ENCODE measurements around the gene DNASE1L3.

DNASE1L3 gene

GRCh38 chr3:58167431-58168351 is 43.1 kb downstream of the DNASE1L3 start:
- POLR2A ChIA-PET, result interaction anchor here (0.6 kb wide), 1 partner anchor 104 kb away, joined by 3 read pairs; no protein-coding TSS in a partner anchor
- peak; percentile 82 for DNase-seq (ENCODE audit: extremely low spot score)
- CTCF ChIA-PET, result interaction anchor here (0.6 to 2.1 kb wide), 10 partner anchors 10 to 439 kb away, joined by 3 to 14 read pairs (median 3); no protein-coding TSS in a partner anchor
- no peak for TF ChIP-seq SUZ12 (IDR thresholded peaks at IDR 0.05)
- TF ChIP-seq FOXA1 (IDR thresholded peaks at IDR 0.05), result no peak
- TF ChIP-seq HDGF (IDR thresholded peaks at IDR 0.05; ENCODE audit: borderline replicate concordance), result no peak
- TF ChIP-seq LEF1 (IDR thresholded peaks at IDR 0.05; ENCODE audit: borderline replicate concordance), result no peak
- TF ChIP-seq PKNOX1 (IDR thresholded peaks at IDR 0.05), result no peak
- no peak for TF ChIP-seq TARDBP (IDR thresholded peaks at IDR 0.05)
- TF ChIP-seq ZNF384 (IDR thresholded peaks at IDR 0.05), result no peak
- TF ChIP-seq FOXM1 (IDR thresholded peaks at IDR 0.05; ENCODE audit: borderline replicate concordance), result no peak
- TF ChIP-seq CTBP1 (IDR thresholded peaks at IDR 0.05; ENCODE audit: borderline replicate concordance), result no peak
- TF ChIP-seq SP1 (IDR thresholded peaks at IDR 0.05), result no peak
- TF ChIP-seq NFRKB (IDR thresholded peaks at IDR 0.05), result no peak
- no peak for TF ChIP-seq FOXK2 (IDR thresholded peaks at IDR 0.05)
- no peak for TF ChIP-seq L3MBTL2 (conservative IDR thresholded peaks at IDR 0.05)
- TF ChIP-seq ARNT (IDR thresholded peaks at IDR 0.05), result no peak

DNA sequence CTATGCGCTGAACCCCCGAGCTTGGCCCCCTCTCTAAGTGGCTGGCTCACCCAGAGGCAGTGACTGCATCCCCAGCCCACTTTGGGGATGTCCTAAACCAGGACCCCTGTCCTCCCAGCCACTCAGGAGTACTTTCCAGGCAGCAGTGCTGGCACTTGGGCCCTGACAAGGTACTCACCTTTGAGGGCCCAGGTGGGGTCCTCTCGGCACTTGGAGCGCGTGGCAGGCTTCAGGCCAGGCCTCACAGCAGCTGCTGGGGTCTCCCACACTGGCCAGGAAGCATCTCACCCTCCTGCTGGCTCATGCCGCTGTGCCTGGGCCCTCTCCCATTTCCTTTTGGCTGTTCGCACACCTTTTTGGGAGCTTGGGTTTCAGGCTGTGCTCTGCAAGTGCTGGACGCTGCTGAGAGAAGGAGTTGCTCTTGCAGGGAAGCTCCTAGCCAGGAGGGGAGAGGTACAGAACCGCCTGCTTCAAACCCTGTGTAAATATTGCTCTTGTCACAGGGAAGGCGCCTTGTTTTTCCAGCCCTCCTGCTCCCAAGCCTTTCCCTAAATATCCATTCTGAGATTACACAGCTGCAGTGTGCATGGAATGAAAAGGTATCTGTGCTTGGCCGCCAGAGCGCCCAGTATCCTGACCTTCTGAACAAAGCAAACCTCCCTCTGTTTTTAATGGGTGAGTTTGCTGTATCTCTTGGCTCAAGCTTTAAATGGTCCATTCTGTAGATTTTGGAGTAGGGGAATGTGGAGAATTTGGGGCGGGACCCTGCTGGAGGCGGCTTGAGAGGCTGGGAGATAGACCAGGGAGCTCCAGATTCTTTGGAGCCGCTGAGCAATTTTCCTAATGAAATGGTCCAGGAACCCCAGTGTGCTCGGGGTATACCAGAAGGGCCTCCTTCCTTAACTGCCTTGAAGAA is 45.6 kb downstream of the DNASE1L3 start:
- TF ChIP-seq SUZ12 (IDR thresholded peaks at IDR 0.05), result no peak
- no peak for TF ChIP-seq NFRKB (IDR thresholded peaks at IDR 0.05)
- TF ChIP-seq ARNT (IDR thresholded peaks at IDR 0.05), result no peak
- no peak for TF ChIP-seq ZNF384 (IDR thresholded peaks at IDR 0.05)
- TF ChIP-seq SP1 (IDR thresholded peaks at IDR 0.05), result no peak
- TF ChIP-seq TARDBP (IDR thresholded peaks at IDR 0.05), result no peak
- TF ChIP-seq CTBP1 (IDR thresholded peaks at IDR 0.05; ENCODE audit: borderline replicate concordance), result no peak
- no peak for TF ChIP-seq FOXA1 (IDR thresholded peaks at IDR 0.05)
- no peak for TF ChIP-seq HDGF (IDR thresholded peaks at IDR 0.05; ENCODE audit: borderline replicate concordance)
- no peak for TF ChIP-seq FOXM1 (IDR thresholded peaks at IDR 0.05; ENCODE audit: borderline replicate concordance)
- DNase-seq (ENCODE audit: extremely low spot score), result no peak
- ChIA-PET CTCF (interaction anchor here (1.2 kb wide), 1 partner anchor 157 kb away, joined by 3 read pairs; the partner anchor contains the start of gene FLNB), POLR2A (interaction anchor here (1.0 kb wide), 1 partner anchor 10 kb away, joined by 3 read pairs; no protein-coding TSS in a partner anchor)

DNA sequence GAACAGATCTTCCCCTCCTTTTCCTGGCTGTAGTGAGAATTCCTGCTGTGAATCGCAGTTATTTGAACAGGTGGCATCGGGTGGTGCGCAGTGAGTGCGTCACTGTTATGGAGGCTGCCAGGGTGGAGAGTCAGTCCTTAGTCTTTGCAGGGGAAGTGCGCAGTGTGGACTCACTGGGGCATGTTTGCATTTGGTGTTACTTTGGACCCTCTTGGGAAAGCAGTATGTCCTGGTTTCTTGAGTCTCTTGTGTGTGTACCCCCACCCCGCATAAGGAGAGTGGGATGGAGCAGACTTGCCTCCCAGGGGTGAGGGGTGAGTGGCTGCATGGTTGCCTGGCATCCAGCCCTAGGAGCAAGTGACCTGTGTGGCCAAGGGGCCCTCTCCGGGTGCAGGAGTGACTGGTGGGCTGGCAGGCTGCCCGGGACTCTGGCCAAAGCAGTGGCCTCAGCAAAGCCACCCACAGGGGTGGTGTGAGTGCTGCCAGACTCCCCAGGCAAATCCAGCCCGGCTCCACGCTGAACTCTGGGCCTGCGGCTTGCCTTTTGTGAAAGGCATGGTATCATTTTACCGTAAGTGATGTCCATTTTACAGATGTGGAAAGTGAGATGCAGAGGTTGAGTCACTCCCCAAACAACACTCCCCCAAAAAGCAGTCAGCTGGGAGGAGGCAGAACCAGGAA is 46.4 kb downstream of the DNASE1L3 start:
- DNase-seq (ENCODE audit: extremely low spot score), result no peak
- TF ChIP-seq TARDBP (IDR thresholded peaks at IDR 0.05), result no peak
- TF ChIP-seq NFRKB (IDR thresholded peaks at IDR 0.05), result no peak
- TF ChIP-seq BHLHE40 (IDR thresholded peaks at IDR 0.05; ENCODE audit: borderline replicate concordance), result no peak
- no peak for TF ChIP-seq L3MBTL2 (conservative IDR thresholded peaks at IDR 0.05)
- no peak for TF ChIP-seq FOXM1 (IDR thresholded peaks at IDR 0.05; ENCODE audit: borderline replicate concordance)
- TF ChIP-seq FOXK2 (IDR thresholded peaks at IDR 0.05), result no peak
- TF ChIP-seq ARNT (IDR thresholded peaks at IDR 0.05), result no peak
- no peak for TF ChIP-seq SUZ12 (IDR thresholded peaks at IDR 0.05)
- no peak for TF ChIP-seq PKNOX1 (IDR thresholded peaks at IDR 0.05)
- no peak for TF ChIP-seq ZNF384 (IDR thresholded peaks at IDR 0.05)
- POLR2A ChIA-PET, result no interaction called here
- CTCF ChIA-PET, result no interaction called here

DNA sequence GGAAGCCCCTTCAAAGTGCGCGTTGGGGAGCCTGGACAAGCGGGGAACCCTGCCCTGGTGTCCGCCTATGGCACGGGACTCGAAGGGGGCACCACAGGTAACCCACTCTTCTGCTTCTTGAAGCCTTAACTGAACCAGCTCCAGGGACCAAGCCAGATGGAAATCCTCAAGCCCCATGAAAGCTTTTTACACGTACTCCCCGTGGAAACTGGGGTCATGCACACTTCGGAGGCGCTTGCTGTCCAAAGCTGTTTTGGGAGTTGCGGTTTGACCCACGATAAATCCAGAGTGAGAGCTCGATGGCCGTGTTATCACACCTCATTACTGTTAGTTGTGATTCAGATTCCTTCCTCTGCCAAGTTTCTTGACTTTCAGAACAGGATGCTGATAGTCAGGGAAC is 47.5 kb downstream of the DNASE1L3 start:
- ChIA-PET CTCF (interaction anchor here (0.6 kb wide), 1 partner anchor 14 kb away, joined by 3 read pairs; no protein-coding TSS in a partner anchor), POLR2A (no interaction called here)
- TF ChIP-seq BHLHE40 (IDR thresholded peaks at IDR 0.05; ENCODE audit: borderline replicate concordance), result no peak
- no peak for TF ChIP-seq TARDBP (IDR thresholded peaks at IDR 0.05)
- no peak for TF ChIP-seq CTBP1 (IDR thresholded peaks at IDR 0.05; ENCODE audit: borderline replicate concordance)
- no peak for TF ChIP-seq SUZ12 (IDR thresholded peaks at IDR 0.05)
- TF ChIP-seq FOXM1 (IDR thresholded peaks at IDR 0.05; ENCODE audit: borderline replicate concordance), result no peak
- TF ChIP-seq ZNF384 (IDR thresholded peaks at IDR 0.05), result no peak
- no peak for TF ChIP-seq ARNT (IDR thresholded peaks at IDR 0.05)
- TF ChIP-seq HDGF (IDR thresholded peaks at IDR 0.05; ENCODE audit: borderline replicate concordance), result no peak
- no peak for TF ChIP-seq PKNOX1 (IDR thresholded peaks at IDR 0.05)
- TF ChIP-seq NFRKB (IDR thresholded peaks at IDR 0.05), result no peak
- no peak for TF ChIP-seq FOXK2 (IDR thresholded peaks at IDR 0.05)
- no peak for TF ChIP-seq FOXA1 (IDR thresholded peaks at IDR 0.05)
- no peak for TF ChIP-seq LEF1 (IDR thresholded peaks at IDR 0.05; ENCODE audit: borderline replicate concordance)
- DNase-seq (ENCODE audit: extremely low spot score), result no peak
